AG04450 (cell line): ENCODE data around the gene GLT1D1. TPM values are rescaled to one million over a fixed set of nuclear protein-coding genes. Genes with fewer than 3 reads are reported as not detected.

Experiments
- CTCF ChIA-PET: fragments of 300-600, 350-600 bp; formaldehyde crosslinking; extraction: SDS; loops from one replicate; lab custom pipeline; 2022; ENCODE audit warnings: antibody characterized with exemption, inconsistent platforms; lab: Charles Lee
- POLR2A ChIA-PET: fragments of 350-600 bp; formaldehyde crosslinking; extraction: SDS; loops from one replicate; lab custom pipeline; 2021; ENCODE audit warnings: antibody characterized with exemption, inconsistent platforms; lab: Yijun Ruan, JAX
- DNase-seq: peaks from one replicate; pipeline ENCODE4 v3.0.0-alpha.2; 2011; ENCODE audit warnings: low read depth, low spot score
- H3K27ac ChIP-seq: one replicate; pipeline ENCODE4 v1.5.1; 2012; ENCODE audit warnings: low read depth, low read length, control low read depth
- H3K27me3 ChIP-seq: one replicate; pipeline ENCODE4 v1.6.0; 2012; ENCODE audit warnings: low read length; ENCODE audit not compliant: control insufficient read depth, insufficient read depth
- H3K4me3 ChIP-seq: 2 replicates; pipeline ENCODE4 v1.5.1; 2011; ENCODE audit warnings: mild to moderate bottlenecking, low read depth, low read length, control low read depth
- H3K9me3 ChIP-seq: 2 replicates; pipeline ENCODE4 v1.5.1; 2012; ENCODE audit warnings: low read length; ENCODE audit not compliant: control insufficient read depth, insufficient read depth
- polyA plus RNA-seq: library from polyadenylated mRNA; depleted of rRNA; stranded (reverse); fragments of >200 nt; gene quantifications from 2 replicates; pipeline ENCODE4 v1.2.3, GENCODE V29; 2011
- TF ChIP-seq, protein P1 (sequence below): IDR thresholded peaks from 2 replicates; pipeline ENCODE4 v1.5.1; 2011; ENCODE audit warnings: low read depth, low read length, control low read depth, inconsistent platforms

GLT1D1 gene
- polyA plus RNA-seq, 1 experiment: not detected

DNA sequence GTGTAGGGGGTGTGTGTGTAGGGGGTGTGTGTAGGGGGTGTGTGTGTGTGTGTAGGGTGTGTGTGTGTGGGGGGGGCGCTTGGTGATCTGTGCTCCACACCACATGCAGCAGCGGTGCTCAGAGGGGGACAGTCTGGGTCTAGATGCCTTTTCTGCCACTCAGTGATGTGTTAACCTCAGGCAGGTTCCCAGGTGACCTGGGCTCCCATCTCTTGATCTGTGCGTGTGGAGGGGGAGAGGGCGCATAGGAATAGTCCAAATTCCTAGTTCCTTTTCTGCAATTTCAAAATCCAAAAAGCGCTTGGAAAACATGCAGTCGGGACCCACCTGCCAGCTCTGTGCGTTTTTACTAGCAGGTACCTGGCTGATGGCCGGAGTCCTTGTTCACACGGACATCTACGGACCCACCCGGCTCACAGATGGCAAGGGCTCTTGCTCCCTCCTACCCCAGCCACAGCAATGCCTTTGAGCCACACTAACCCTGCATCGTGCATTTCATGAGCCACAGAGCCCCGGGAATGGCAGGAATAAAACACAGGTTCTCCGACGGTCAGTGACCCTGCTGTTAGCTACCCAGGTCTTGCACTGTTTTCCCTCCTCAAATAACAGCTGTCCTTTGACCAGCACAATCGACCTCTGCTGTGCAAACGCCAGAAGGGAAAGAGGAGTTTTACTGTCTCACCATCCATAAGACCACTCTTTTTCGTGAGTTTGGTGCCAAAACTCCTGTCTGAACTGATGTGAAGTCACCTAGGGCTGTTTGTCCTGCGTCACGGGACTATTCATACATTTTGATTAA, 120.8 kb downstream of the GLT1D1 start:
- H3K27ac ChIP-seq: no peak overlapping the region
- no peak overlapping the region for H3K4me3 ChIP-seq
- ChIA-PET CTCF (no interaction called here), POLR2A (no interaction called here)
- peaks cover 88% of the 10 kb centered on the region for H3K9me3 ChIP-seq
- TF ChIP-seq, protein P1, sequence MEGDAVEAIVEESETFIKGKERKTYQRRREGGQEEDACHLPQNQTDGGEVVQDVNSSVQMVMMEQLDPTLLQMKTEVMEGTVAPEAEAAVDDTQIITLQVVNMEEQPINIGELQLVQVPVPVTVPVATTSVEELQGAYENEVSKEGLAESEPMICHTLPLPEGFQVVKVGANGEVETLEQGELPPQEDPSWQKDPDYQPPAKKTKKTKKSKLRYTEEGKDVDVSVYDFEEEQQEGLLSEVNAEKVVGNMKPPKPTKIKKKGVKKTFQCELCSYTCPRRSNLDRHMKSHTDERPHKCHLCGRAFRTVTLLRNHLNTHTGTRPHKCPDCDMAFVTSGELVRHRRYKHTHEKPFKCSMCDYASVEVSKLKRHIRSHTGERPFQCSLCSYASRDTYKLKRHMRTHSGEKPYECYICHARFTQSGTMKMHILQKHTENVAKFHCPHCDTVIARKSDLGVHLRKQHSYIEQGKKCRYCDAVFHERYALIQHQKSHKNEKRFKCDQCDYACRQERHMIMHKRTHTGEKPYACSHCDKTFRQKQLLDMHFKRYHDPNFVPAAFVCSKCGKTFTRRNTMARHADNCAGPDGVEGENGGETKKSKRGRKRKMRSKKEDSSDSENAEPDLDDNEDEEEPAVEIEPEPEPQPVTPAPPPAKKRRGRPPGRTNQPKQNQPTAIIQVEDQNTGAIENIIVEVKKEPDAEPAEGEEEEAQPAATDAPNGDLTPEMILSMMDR: no peak
- H3K27me3 ChIP-seq: no peaks in the 10 kb centered on the region
- DNase-seq: no peak

DNA sequence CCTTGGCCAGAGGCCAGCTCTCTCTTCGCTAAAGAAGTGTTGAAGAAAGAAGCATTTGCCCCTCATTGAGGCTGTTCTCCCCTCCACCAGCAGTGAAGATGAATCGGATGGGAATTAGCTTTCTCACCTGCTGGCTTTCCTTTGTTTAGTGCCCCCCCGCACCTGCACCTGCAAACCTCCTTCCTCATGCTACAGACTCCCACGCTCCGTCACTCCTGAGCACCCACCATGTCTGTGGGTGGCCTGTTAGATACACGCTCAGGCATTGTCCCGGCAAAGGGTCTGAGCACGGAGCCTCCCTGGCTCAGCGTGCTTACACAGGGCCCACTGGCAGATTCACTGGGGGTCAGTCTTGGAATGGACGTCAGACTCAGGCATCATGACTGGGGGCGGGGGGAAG, 121.6 kb downstream of the GLT1D1 start:
- Histone ChIP-seq H3K27me3 (no peaks in the 10 kb centered on the region), H3K9me3 (peaks cover 88% of the 10 kb centered on the region), H3K27ac (no peak overlapping the region), H3K4me3 (no peak overlapping the region)
- no peak for DNase-seq
- TF ChIP-seq, protein P1: no peak
- ChIA-PET POLR2A (no interaction called here), CTCF (no interaction called here)

DNA sequence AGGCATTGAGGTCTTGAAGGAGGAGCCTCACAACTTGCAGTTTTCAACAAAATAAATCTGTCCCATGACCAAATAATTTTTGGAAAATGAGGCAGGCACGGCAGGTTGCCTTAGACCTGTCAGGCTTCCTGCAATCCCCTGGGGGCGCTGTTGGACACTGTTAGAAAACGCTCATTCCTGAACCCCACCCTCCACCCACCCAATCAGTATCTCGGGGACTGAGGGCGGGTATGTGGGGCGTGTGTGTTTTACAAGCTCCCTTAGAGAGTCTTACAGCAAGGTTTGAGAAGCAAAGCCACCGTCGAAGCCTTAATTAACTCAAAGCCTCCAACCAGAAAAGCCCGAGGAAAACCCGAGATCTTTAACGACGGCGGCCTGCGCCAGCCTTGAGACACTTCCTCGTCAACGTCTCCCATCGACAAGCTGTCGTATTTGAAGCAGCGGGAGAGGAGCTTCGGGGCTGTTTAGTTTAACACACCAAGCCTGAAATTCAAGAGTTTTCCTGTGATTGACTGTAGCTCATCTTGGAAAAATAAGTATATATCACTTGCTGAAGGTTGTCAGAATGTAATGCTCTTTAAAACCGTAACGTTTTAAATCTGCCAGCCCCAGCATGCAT, 123.0 kb downstream of the GLT1D1 start:
- ChIA-PET CTCF (no interaction called here), POLR2A (no interaction called here)
- Histone ChIP-seq H3K9me3 (peaks cover 85% of the 10 kb centered on the region), H3K27ac (no peak overlapping the region), H3K4me3 (no peak overlapping the region), H3K27me3 (no peaks in the 10 kb centered on the region)
- TF ChIP-seq, protein P1: no peak
- DNase-seq: no peak

DNA sequence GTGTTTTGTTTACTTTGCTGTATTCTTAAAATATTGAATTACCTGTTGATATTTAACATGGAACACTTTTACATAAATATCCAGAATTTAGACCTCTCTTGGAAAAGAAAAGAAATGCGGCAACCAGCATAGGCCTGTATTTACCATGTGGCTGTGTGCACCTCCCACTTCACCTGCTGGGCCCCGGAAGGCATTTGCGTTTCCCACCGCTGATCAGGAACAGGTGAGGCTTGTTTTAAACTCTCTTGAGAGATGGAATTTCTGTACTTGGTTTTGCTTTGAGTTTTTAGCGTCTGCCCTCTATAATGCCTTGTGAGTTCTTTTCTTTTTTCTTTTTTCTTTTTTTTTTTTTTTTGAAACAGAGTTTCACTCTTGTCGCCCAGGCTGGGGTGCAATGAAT, 124.2 kb downstream of the GLT1D1 start:
- H3K4me3 ChIP-seq: no peak overlapping the region
- H3K27ac ChIP-seq: no peak overlapping the region
- H3K9me3 ChIP-seq: peaks cover 83% of the 10 kb centered on the region
- DNase-seq: no peak
- H3K27me3 ChIP-seq: no peaks in the 10 kb centered on the region
- TF ChIP-seq, protein P1: no peak
- ChIA-PET CTCF (no interaction called here), POLR2A (no interaction called here)

DNA sequence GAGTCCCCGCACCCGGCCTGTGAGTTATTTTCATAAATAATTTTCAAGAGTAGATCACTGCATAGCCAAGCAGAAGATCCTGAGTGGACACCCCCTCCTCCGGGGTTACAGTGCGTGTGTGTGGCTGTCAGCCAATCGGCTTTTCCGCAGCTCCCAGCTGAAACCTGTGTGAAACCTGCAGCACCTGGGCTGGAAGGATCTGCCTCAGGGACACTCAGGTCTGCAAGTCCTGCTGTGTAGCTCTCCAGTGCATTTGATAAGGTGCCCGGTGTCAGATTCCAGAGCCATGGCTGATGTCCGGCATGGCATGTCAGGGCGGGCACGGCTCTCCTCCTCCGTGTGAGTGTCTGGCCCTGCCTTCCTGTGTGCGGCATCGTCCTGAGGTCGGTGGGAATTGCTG, 124.8 kb downstream of the GLT1D1 start:
- TF ChIP-seq, protein P1: no peak
- CTCF ChIA-PET: no interaction called here
- peaks cover 86% of the 10 kb centered on the region for H3K9me3 ChIP-seq

More for the DNA sequence above, 124.8 kb downstream of the GLT1D1 start:
- DNase-seq: no peak
- H3K27me3 ChIP-seq: no peaks in the 10 kb centered on the region
- H3K27ac ChIP-seq: no peak overlapping the region
- POLR2A ChIA-PET: no interaction called here
- no peak overlapping the region for H3K4me3 ChIP-seq
